Activated CD4-positive, alpha-beta T cell treated with anti-CD3 and anti-CD28 coated beads, Interleukin-10, Interleukin-2, amounts not matched to agents 100 ng/mL and 50 ng/mL, durations not matched to agents 16 hours and 8 hours (primary cell): ENCODE measurements around the gene ZYX.
"Not testable (repeated sequence)": the region's sequence is repeated elsewhere in the genome, so short reads cannot be mapped to it uniquely, and the experiment has no call there.

Source experiments
- DNase-seq: peaks from one replicate; pipeline ENCODE4 v3.0.0-alpha.2; 2020

Gene ZYX

GRCh38 chr7:143424476-143424875 lies 43.3 kb downstream of the ZYX start:
- DNase-seq: not testable (repeated sequence)

GRCh38 chr7:143426479-143427142 lies 45.5 kb downstream of the ZYX start:
- no peak for DNase-seq

GRCh38 chr7:143429770-143430698 lies 48.9 kb downstream of the ZYX start:
- no peak for DNase-seq

GRCh38 chr7:143431109-143431508 lies 50.0 kb downstream of the ZYX start:
- DNase-seq: no peak

- no peak for DNase-seq
Observed at GRCh38 chr7:143433759-143434158, 52.6 kb downstream of the ZYX start.

GRCh38 chr7:143434660-143435059 lies 53.5 kb downstream of the ZYX start:
- DNase-seq: no peak

- DNase-seq: no peak
Observed at GRCh38 chr7:143435266-143435665, 54.1 kb downstream of the ZYX start.

- DNase-seq: no peak
Observed at GRCh38 chr7:143436325-143436946, 55.3 kb downstream of the ZYX start.

- peak; percentile 7 for DNase-seq
Observed at GRCh38 chr7:143437578-143437977, 56.4 kb downstream of the ZYX start.

- no peak for DNase-seq
Observed at GRCh38 chr7:143439866-143440265, 58.7 kb downstream of the ZYX start.
